SK-N-SH treated with all-trans-retinoic acid at 6 μM for 48 hours (cell line): ENCODE measurements around the gene TXNRD2.

Source experiments
- ISL1 ChIP-seq: fragments of 250-450 bp; sonication (Bioruptor Pico); IDR thresholded peaks from 2 replicates; pipeline ENCODE4 v2.1.2; 2022; ENCODE audit warnings: mild to moderate bottlenecking, moderate library complexity
- OSR1 ChIP-seq: fragments of 250-450 bp; sonication (Bioruptor Pico); IDR thresholded peaks from 2 replicates; pipeline ENCODE4 v1.8.0; 2022; ENCODE audit warnings: moderate library complexity, mild to moderate bottlenecking, inconsistent platforms
- POU6F1 ChIP-seq: fragments of 250-450 bp; sonication (Bioruptor Pico); IDR thresholded peaks from 2 replicates; pipeline ENCODE4 v1.8.0; 2021; ENCODE audit warnings: low read depth, mild to moderate bottlenecking, moderate library complexity, borderline replicate concordance
- ZC3H10 ChIP-seq: fragments of 250-450 bp; sonication (Bioruptor Pico); IDR thresholded peaks from 2 replicates; pipeline ENCODE4 v1.5.1; 2021; ENCODE audit warnings: mild to moderate bottlenecking, moderate library complexity

DNA sequence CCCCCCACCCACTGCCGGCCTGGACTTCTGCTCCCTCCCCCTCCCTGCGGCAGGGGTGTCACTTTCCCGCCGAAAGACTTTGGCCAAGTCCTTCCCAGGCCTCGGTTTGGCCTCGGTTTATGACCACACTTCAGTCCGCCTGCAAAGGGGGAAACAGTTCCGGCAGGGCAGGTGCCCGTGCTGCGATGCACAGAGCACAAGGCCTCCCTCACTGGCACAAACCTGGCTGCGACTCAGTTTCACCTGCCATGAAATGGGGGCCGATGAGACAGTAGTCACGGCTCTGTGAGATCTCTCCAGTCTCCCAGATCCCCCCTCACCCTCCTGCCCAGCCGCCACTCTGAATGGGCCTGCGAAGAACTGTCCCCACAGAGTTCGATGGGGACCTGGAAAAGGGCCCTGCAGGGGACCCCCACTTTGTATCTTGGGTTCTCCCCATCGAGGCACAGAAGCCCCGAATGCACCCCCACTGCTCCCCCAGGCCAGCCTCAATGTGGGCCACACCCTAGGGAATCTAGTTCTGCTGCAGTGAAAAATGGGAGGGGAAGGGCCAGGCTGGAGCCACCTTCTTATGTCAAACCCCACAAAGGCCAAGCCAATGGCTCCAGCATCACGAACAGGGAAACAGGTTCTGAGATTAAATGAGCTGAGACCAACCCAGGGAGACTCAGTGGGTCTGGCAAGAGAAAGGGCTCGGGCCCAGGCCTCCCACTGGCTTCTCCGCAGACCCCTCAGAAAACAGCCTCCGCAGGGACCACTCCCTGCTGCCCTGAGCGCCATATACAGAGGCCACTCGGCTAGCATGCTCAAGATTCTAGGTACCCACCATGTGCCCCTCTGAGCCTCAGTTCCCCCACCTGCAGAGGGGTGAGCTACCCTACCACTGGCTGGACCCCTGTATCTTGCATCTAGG, 46.0 kb upstream of the TXNRD2 start:
- TF ChIP-seq ZC3H10 (CRISPR knock-in tag) (no peak), OSR1 (CRISPR knock-in tag) (no peak), POU6F1 (CRISPR knock-in tag) (no peak), ISL1 (CRISPR knock-in tag) (no peak)
